Esophagus muscularis mucosa (tissue), 3 donors: ENCODE data around the gene LIPA.

Experiments used
- POLR2A ChIP-seq: fragments of 450-650 bp; IDR thresholded peaks from one replicate; pipeline ENCODE4 v1.6.1; 2017; ENCODE audit warnings: antibody characterized with exemption, moderate library complexity, mild to moderate bottlenecking, low read depth
- TF ChIP-seq, protein P1 (sequence below), 3 experiments: fragments of 200-600 bp in 2 of 3; fragments of 450-650 bp in 1 of 3; sonication (generic) in 2 of 3; IDR thresholded peaks; one replicate each; pipeline ENCODE4 v1.5.1; 2017 to 2019; ENCODE audit warnings: antibody characterized with exemption in 3 of 3, mild to moderate bottlenecking in 2 of 3, moderate library complexity in 1 of 3

DNA sequence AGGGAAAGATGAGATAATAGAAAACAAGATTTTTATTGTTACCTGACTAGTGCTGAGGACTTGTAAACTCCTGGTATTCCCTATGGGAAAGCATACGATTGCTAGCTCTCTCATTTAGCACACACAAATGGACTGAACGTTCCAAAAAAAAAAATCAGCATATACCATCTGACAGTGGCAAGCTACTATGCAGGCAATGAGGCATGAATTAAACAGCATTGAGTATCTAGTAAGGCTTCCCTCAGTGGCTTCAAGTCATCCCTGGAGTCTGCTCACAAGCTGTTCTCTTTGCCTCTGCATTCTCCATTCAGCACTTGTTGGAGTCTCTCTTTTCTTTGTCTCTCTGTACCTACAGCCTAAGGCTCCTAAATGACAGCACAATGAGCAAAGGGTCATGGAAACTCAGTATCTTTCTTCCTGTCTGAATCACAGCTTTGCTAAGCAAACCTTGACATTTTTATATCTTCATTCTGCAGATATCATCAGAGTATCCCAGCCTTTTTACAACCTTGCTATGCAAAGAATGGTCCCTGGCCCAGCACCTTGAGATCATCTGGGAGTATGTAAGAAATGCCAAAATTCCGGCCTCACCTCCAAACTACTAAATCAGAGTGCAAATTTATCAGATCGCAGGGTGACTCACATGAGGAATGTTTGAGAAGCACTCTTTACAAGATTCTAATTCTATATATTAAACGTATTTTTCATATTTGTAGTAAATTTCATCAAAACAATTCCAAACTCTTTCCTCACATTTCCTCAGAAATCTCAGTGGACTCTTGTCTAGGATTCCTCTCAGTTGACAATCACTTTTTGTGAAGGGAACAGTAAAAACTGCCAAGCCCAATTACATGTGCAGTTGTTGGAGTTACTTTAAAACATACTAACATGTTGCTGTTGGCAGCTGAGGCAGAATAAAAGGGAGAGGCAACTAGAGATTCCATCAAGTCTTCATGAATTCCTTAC, 10.8 kb upstream of the LIPA start:
- TF ChIP-seq POLR2A = no peak
- TF ChIP-seq, protein P1, sequence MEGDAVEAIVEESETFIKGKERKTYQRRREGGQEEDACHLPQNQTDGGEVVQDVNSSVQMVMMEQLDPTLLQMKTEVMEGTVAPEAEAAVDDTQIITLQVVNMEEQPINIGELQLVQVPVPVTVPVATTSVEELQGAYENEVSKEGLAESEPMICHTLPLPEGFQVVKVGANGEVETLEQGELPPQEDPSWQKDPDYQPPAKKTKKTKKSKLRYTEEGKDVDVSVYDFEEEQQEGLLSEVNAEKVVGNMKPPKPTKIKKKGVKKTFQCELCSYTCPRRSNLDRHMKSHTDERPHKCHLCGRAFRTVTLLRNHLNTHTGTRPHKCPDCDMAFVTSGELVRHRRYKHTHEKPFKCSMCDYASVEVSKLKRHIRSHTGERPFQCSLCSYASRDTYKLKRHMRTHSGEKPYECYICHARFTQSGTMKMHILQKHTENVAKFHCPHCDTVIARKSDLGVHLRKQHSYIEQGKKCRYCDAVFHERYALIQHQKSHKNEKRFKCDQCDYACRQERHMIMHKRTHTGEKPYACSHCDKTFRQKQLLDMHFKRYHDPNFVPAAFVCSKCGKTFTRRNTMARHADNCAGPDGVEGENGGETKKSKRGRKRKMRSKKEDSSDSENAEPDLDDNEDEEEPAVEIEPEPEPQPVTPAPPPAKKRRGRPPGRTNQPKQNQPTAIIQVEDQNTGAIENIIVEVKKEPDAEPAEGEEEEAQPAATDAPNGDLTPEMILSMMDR (IDR thresholded peaks at IDR 0.05) = no peak
